WI38 (cell line): ENCODE measurements around the gene ZC3H8.
"Not testable (repeated sequence)": the region's sequence is repeated elsewhere in the genome, so short reads cannot be mapped to it uniquely, and the experiment has no call there.

ENCODE experiments used
- H3K4me3 ChIP-seq: 2 replicates; pipeline ENCODE4 v1.5.1; 2011; ENCODE audit warnings: low read depth, mild to moderate bottlenecking, control low read depth, low read length
- CTCF ChIP-seq: IDR thresholded peaks from 2 replicates; pipeline ENCODE4 v1.5.1; 2012; ENCODE audit warnings: low read depth, mild to moderate bottlenecking, control low read depth, low read length

ZC3H8 gene

GRCh38 chr2:112293636-112294401 lies 39.0 kb upstream of the ZC3H8 start:
- H3K4me3 ChIP-seq: no peak overlapping the region
- no peak for TF ChIP-seq CTCF

DNA sequence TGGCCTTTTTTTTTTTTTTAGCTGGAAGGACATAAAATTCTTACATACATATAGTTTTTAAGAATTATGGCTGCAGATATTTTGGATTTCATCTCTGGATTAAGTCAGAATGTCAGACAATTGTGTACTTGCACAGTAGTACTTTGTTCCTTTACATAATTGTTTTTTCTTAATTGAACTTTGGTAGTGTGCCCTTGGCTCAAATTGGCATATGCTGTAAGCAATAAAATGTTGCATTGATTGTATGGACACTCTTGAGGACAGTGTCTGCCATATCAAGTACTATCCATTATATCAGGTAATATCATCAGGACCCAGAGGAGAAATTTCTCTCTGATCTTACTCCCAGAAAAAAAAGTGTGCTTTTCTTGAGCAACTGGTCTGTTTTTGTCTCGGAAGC lies 35.8 kb upstream of the ZC3H8 start:
- no peak for TF ChIP-seq CTCF
- no peak overlapping the region for H3K4me3 ChIP-seq

DNA sequence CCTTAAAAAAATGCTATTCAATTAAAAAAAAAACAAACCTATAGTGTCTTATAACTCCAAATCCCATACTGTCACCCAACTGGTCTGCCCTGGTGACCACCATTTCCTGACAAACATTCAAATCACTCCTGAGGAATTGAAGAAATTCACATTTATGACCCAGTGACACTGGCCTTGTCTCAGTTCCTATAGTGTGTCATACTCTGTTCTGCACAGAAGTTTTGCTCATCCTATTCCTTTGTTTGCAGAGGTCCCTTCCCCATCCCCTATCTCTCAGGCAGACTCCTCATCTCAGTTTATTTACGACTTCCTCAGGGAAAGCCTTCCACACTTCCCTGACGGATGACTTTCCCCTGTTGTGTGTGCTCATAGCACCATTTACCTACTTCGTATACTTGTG lies 35.2 kb upstream of the ZC3H8 start:
- no peak overlapping the region for H3K4me3 ChIP-seq
- no peak for TF ChIP-seq CTCF

GRCh38 chr2:112283535-112283934 lies 28.7 kb upstream of the ZC3H8 start:
- not testable (repeated sequence) for H3K4me3 ChIP-seq

DNA sequence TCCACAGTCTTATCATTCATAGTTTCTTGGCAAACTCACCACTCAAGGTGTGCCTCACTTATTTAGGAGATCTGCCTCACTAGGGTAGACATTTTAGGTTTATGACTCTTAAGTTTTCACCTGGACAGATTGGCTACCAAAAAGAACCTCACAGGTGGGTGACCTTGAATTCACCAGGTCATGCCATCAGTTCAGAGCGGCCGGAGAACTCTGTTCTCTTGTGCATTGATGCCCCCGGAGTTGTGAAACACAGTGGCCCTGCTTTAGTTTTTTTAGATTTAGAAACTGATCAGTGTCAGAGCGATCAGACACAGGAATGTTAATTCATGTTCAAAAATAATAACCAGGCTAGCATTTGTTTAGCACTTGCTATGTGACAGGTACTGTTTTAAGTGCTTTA lies 27.2 kb upstream of the ZC3H8 start:
- not testable (repeated sequence) for H3K4me3 ChIP-seq

- no peak for TF ChIP-seq CTCF
- H3K4me3 ChIP-seq: no peak overlapping the region
Measured at GRCh38 chr2:112277596-112278220, 22.9 kb upstream of the ZC3H8 start.

DNA sequence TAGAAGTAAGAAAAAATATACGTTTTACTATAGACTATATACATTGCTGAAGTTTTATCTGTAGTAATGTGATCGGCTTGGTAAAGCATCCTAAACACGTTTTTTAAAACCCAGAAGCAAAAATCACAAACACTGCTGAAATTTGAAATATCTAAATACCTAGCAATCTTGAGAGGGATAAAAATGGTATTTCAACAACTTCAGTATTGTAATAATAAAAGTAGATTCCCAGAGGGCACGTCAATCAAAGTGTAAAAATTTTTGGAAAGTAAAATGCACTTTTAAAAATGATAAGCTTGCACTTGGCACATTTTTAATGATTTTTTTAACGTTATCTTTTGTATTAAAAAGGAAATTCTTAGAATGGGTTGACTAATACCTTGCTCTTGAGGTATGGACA lies 22.1 kb upstream of the ZC3H8 start:
- TF ChIP-seq CTCF: no peak
- no peak overlapping the region for H3K4me3 ChIP-seq

- no peak for TF ChIP-seq CTCF
- H3K4me3 ChIP-seq: peak overlapping the region; percentile 93
Measured at GRCh38 chr2:112275887-112276773, 21.3 kb upstream of the ZC3H8 start.
